GM21723 (cell line): ENCODE results near the gene WDR48.

Experiments
- ATAC-seq: cut with Tn5 transposase; IDR thresholded peaks from one replicate; pipeline ENCODE4 v1.9.1; 2021; ENCODE audit warnings: mild to moderate bottlenecking, moderate library complexity; ENCODE audit not compliant: unreplicated experiment

The WDR48 gene

GRCh38 chr3:39101022-39101689 is 49.3 kb downstream of the WDR48 start:
- ATAC-seq = peak; percentile 76

- ATAC-seq = no peak
Observed at GRCh38 chr3:39102504-39103323, 50.9 kb downstream of the WDR48 start.

- ATAC-seq = no peak
Observed at GRCh38 chr3:39103324-39103693, 51.5 kb downstream of the WDR48 start.

GRCh38 chr3:39103791-39104552 is 52.2 kb downstream of the WDR48 start:
- ATAC-seq = no peak

- no peak for ATAC-seq
Observed at GRCh38 chr3:39104961-39105686, 53.3 kb downstream of the WDR48 start.

- no peak for ATAC-seq
Observed at GRCh38 chr3:39105687-39106063, 53.9 kb downstream of the WDR48 start.

GRCh38 chr3:39106281-39106811 is 54.5 kb downstream of the WDR48 start:
- ATAC-seq = no peak

GRCh38 chr3:39106851-39107387 is 55.1 kb downstream of the WDR48 start:
- peak; percentile 21 for ATAC-seq

GRCh38 chr3:39107388-39108199 is 55.8 kb downstream of the WDR48 start, which contains the start of the genes GORASP1 and TTC21A:
Gene GORASP1, minus strand, starts transcription at chr3:39107627. Its CDS starts 86 bp downstream, at chr3:39107541.
Gene TTC21A, plus strand, starts transcription at chr3:39107680. Its CDS starts 158 bp downstream, at chr3:39107838.
- peak; percentile 64 for ATAC-seq

GRCh38 chr3:39108200-39108710 is 56.4 kb downstream of the WDR48 start:
- ATAC-seq = peak; percentile 72

- ATAC-seq = no peak
Observed at GRCh38 chr3:39109086-39109485, 57.3 kb downstream of the WDR48 start.

GRCh38 chr3:39110041-39110639 is 58.3 kb downstream of the WDR48 start:
- no peak for ATAC-seq

- ATAC-seq = no peak
Observed at GRCh38 chr3:39112113-39112512, 60.3 kb downstream of the WDR48 start.

GRCh38 chr3:39112535-39112934 is 60.7 kb downstream of the WDR48 start:
- ATAC-seq = no peak

- no peak for ATAC-seq
Observed at GRCh38 chr3:39113291-39113690, 61.5 kb downstream of the WDR48 start.

GRCh38 chr3:39114456-39114855 is 62.6 kb downstream of the WDR48 start:
- no peak for ATAC-seq

- ATAC-seq = no peak
Observed at GRCh38 chr3:39115870-39116269, 64.1 kb downstream of the WDR48 start.

- no peak for ATAC-seq
Observed at GRCh38 chr3:39118079-39118478, 66.3 kb downstream of the WDR48 start.
